A549 (cell line): ENCODE measurements around the gene C17orf107. TPM values are rescaled to one million over a fixed set of nuclear protein-coding genes. Genes with fewer than 3 reads are reported as not detected.

ENCODE experiments used
- ATAC-seq, 2 experiments: fragments of 200-7000 bp in 1 of 2; fragments of >200 bp in 1 of 2; cut with Nextera tagmentation in 1 of 2; cut with Tn5 transposase in 1 of 2; 3 replicates each; pipeline versions ENCODE4 v1.8.0 to v1.9.1; 2018 to 2020; ENCODE audit warnings: mild to moderate bottlenecking in 1 of 2, moderate library complexity in 1 of 2
- CTCF ChIA-PET: fragments of 300-600 bp; sonication (Branson Sonifier 250); formaldehyde crosslinking; extraction: SDS; loops from one replicate; lab custom pipeline; 2021; ENCODE audit warnings: antibody characterized with exemption, inconsistent platforms; lab: Yijun Ruan, JAX
- POLR2A ChIA-PET: fragments of 350-600 bp; formaldehyde crosslinking; extraction: SDS; loops from one replicate; lab custom pipeline; 2021; ENCODE audit warnings: antibody characterized with exemption, inconsistent platforms; lab: Yijun Ruan, JAX
- DNase-seq, 2 experiments: peaks; one replicate each; pipeline versions ENCODE4 v3.0.0 to v3.0.0-alpha.2; 2011 to 2016; ENCODE audit warnings: low read depth in 1 of 2, low spot score in 1 of 2
- FAIRE-seq: peaks from 2 replicates; lab custom pipeline; 2011; peaks lifted over from hg19 to GRCh38; lab: Jason Lieb, UNC
- H3K27ac ChIP-seq, 2 experiments: fragments of >200 bp; sonication (Bioruptor Twin); formaldehyde crosslinking; 3 replicates each; pipeline ENCODE4 v1.5.1; 2016 to 2017
- H3K4me1 ChIP-seq: fragments of >200 bp; sonication (Bioruptor Twin); formaldehyde crosslinking; 3 replicates; pipeline ENCODE4 v1.6.1; 2016
- H3K4me2 ChIP-seq: fragments of >200 bp; sonication (Bioruptor Twin); formaldehyde crosslinking; 3 replicates; pipeline ENCODE4 v1.6.1; 2016
- H3K4me3 ChIP-seq: fragments of >200 bp; sonication (Bioruptor Twin); formaldehyde crosslinking; 3 replicates; pipeline ENCODE4 v1.5.1; 2016
- H3K9me3 ChIP-seq: fragments of >200 bp; sonication (Bioruptor Twin); formaldehyde crosslinking; 3 replicates; pipeline ENCODE4 v1.6.1; 2016
- BHLHE40 ChIP-seq: IDR thresholded peaks from 2 replicates; pipeline ENCODE4 v1.6.1; 2012; ENCODE audit warnings: low read depth, low read length, inconsistent platforms
- CHD2 ChIP-seq: fragments of 150-350 bp; IDR thresholded peaks from 2 replicates; pipeline ENCODE4 v1.6.1; 2014; ENCODE audit warnings: low read length; ENCODE audit not compliant: partially characterized antibody
- ESRRA ChIP-seq: fragments of 150-350 bp; IDR thresholded peaks from 2 replicates; pipeline ENCODE4 v1.6.1; 2014; ENCODE audit warnings: mild to moderate bottlenecking, low read length, borderline replicate concordance
- FOSL2 ChIP-seq, 2 experiments: fragments of 450-650 bp in 1 of 2; fragments of >200 bp in 1 of 2; sonication (Bioruptor Twin) in 1 of 2; formaldehyde crosslinking; IDR thresholded peaks; 2 replicates each; pipeline versions ENCODE4 v1.5.0 to v1.6.1; 2016 to 2020; ENCODE audit warnings: mild to moderate bottlenecking in 1 of 2, moderate library complexity in 1 of 2
- FOXS1 ChIP-seq: fragments of 250-450 bp; sonication (Bioruptor Pico); IDR thresholded peaks from 2 replicates; pipeline ENCODE4 v1.5.0; 2020; ENCODE audit warnings: mild to moderate bottlenecking, moderate library complexity
- HDAC2 ChIP-seq: fragments of 200-600 bp; sonication (generic); IDR thresholded peaks from 2 replicates; pipeline ENCODE4 v1.6.1; 2016
- HMGXB4 ChIP-seq: fragments of 250-450 bp; sonication (Bioruptor Pico); IDR thresholded peaks from 2 replicates; pipeline ENCODE4 v1.5.0; 2021; ENCODE audit warnings: mild to moderate bottlenecking, moderate library complexity, borderline replicate concordance
- HOXA7 ChIP-seq: fragments of 250-450 bp; sonication (Bioruptor Pico); IDR thresholded peaks from 2 replicates; pipeline ENCODE4 v1.5.0; 2020; ENCODE audit warnings: mild to moderate bottlenecking, moderate library complexity
- HOXB13 ChIP-seq: fragments of 250-450 bp; sonication (Bioruptor Pico); IDR thresholded peaks from 2 replicates; pipeline ENCODE4 v1.5.0; 2020; ENCODE audit warnings: low read depth, mild to moderate bottlenecking, moderate library complexity
- JUN ChIP-seq, 2 experiments: fragments of >200 bp; sonication (Bioruptor Twin); formaldehyde crosslinking; IDR thresholded peaks; 2 replicates in 1 of 2; 3 replicates in 1 of 2; pipeline ENCODE4 v1.6.1; 2016 to 2017
- KDM5A ChIP-seq: fragments of 200-600 bp; sonication (generic); IDR thresholded peaks from 2 replicates; pipeline ENCODE4 v1.6.1; 2016; ENCODE audit warnings: antibody characterized with exemption, mild to moderate bottlenecking
- MAFK ChIP-seq: fragments of 450-650 bp; IDR thresholded peaks from 2 replicates; pipeline ENCODE4 v1.6.1; 2014; ENCODE audit not compliant: partially characterized antibody
- MAZ ChIP-seq: fragments of 150-350 bp; IDR thresholded peaks from 2 replicates; pipeline ENCODE4 v1.6.1; 2014; ENCODE audit warnings: antibody characterized with exemption, low read depth, low read length, borderline replicate concordance
- MYC ChIP-seq: IDR thresholded peaks from 2 replicates; pipeline ENCODE4 v1.6.1; 2012; ENCODE audit warnings: mild to moderate bottlenecking, inconsistent platforms, low read length, improper control_type of control experiment, borderline replicate concordance
- NFE2L2 ChIP-seq: fragments of 150-350 bp; conservative IDR thresholded peaks from 2 replicates; pipeline ENCODE4 v1.6.1; 2014; ENCODE audit warnings: low read length
- NR3C1 ChIP-seq: fragments of >200 bp; sonication (Bioruptor Twin); formaldehyde crosslinking; IDR thresholded peaks from 3 replicates; pipeline ENCODE4 v1.6.1; 2017
- PBX3 ChIP-seq: IDR thresholded peaks from 2 replicates; pipeline ENCODE4 v1.6.1; 2012
- POLR2AphosphoS2 ChIP-seq: conservative IDR thresholded peaks from 2 replicates; pipeline ENCODE4 v1.6.1; 2012; ENCODE audit warnings: low read length, improper control_type of control experiment, inconsistent platforms
- RCOR1 ChIP-seq: fragments of 150-350 bp; IDR thresholded peaks from 2 replicates; pipeline ENCODE4 v1.6.1; 2014; ENCODE audit warnings: antibody characterized with exemption, low read length, low read depth
- SREBF2 ChIP-seq: fragments of 450-650 bp; IDR thresholded peaks from 2 replicates; pipeline ENCODE4 v1.6.1; 2014; ENCODE audit warnings: mild to moderate bottlenecking, moderate library complexity
- TFCP2L1 ChIP-seq: fragments of 250-450 bp; sonication (Bioruptor Pico); IDR thresholded peaks from 2 replicates; pipeline ENCODE4 v1.5.0; 2021; ENCODE audit warnings: mild to moderate bottlenecking
- USF2 ChIP-seq: fragments of 450-650 bp; IDR thresholded peaks from 2 replicates; pipeline ENCODE4 v1.6.1; 2014; ENCODE audit warnings: antibody characterized with exemption
- ZFP36 ChIP-seq: fragments of 450-650 bp; IDR thresholded peaks from 2 replicates; pipeline ENCODE4 v1.6.1; 2014; ENCODE audit warnings: borderline replicate concordance; ENCODE audit not compliant: partially characterized antibody
- ZNF302 ChIP-seq: fragments of 250-450 bp; sonication (Bioruptor Pico); IDR thresholded peaks from 2 replicates; pipeline ENCODE4 v1.9.0; 2021; ENCODE audit warnings: inconsistent platforms, mild to moderate bottlenecking, moderate library complexity
- WGBS: methylation state at CpG from one replicate; pipeline ENCODE4 v1.1.6; 2017; ENCODE audit errors: missing lambda C conversion rate; 5-methylcytosine and 5-hydroxymethylcytosine counted together
- polyA plus RNA-seq, 4 experiments: library from polyadenylated mRNA; depleted of rRNA in 3 of 4; stranded (reverse); fragments of >200 nt; fragmentation: RNase III in 1 of 4; extraction: RNeasy Plus Mini Kit Qiagen cat#74134 plus additional on column Dnase treatment in 1 of 4; gene quantifications; 2 replicates in 3 of 4; 3 replicates in 1 of 4; pipeline ENCODE4 v1.2.3, GENCODE V29; 2011 to 2017
- TF ChIP-seq, protein P1 (sequence below): fragments of 250-450 bp; sonication (Bioruptor Pico); IDR thresholded peaks from 2 replicates; pipeline ENCODE4 v1.5.0; 2020; ENCODE audit warnings: low read depth, mild to moderate bottlenecking, moderate library complexity
- TF ChIP-seq, protein P2 (sequence below): IDR thresholded peaks from 2 replicates; pipeline ENCODE4 v1.6.1; 2012; ENCODE audit warnings: low read depth, borderline replicate concordance

C17orf107 gene
- polyA plus RNA-seq, 2 of the 4 experiments (the other 2 are of a cell fraction), result 0.13 to 0.30 TPM

- no peaks in the 10 kb centered on the region for H3K4me1 ChIP-seq
- no peak overlapping the region for H3K4me2 ChIP-seq
- ChIA-PET CTCF (interaction anchor here (1.1 to 14.1 kb wide), 10 partner anchors 10 to 325 kb away, joined by 3 to 271 read pairs (median 44); partner anchors contain the start of genes ARRB2, C17orf107, CHRNE and GLTPD2), POLR2A (interaction anchor here (0.5 to 1.6 kb wide), 2 partner anchors 160 to 429 kb away, joined by 3 to 4 read pairs; partner anchors contain the start of gene MED11)
- no peak for ATAC-seq
- no peak for FAIRE-seq
- no peak for DNase-seq
- H3K4me3 ChIP-seq, result no peak overlapping the region
- H3K9me3 ChIP-seq, result no peaks in the 10 kb centered on the region
- WGBS, result 90% methylated on average over 38 of the region's 42 CpGs
- no peak for TF ChIP-seq FOSL2 (IDR thresholded peaks at IDR 0.05)
- TF ChIP-seq FOSL2 (CRISPR knock-in tag; IDR thresholded peaks at IDR 0.05), result no peak
- TF ChIP-seq MAZ, result no peak
- no peak for TF ChIP-seq JUN (IDR thresholded peaks at IDR 0.05)
- TF ChIP-seq ESRRA, result no peak
- no peak for TF ChIP-seq PBX3
- no peak for TF ChIP-seq TFCP2L1 (CRISPR knock-in tag)
- TF ChIP-seq RCOR1, result no peak
- no peak for TF ChIP-seq HDAC2
- no peak for TF ChIP-seq ZNF302 (CRISPR knock-in tag)
- TF ChIP-seq, protein P1, sequence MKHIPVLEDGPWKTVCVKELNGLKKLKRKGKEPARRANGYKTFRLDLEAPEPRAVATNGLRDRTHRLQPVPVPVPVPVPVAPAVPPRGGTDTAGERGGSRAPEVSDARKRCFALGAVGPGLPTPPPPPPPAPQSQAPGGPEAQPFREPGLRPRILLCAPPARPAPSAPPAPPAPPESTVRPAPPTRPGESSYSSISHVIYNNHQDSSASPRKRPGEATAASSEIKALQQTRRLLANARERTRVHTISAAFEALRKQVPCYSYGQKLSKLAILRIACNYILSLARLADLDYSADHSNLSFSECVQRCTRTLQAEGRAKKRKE (CRISPR knock-in tag), result no peak
- no peak for TF ChIP-seq HOXB13 (CRISPR knock-in tag)
- no peak for TF ChIP-seq NR3C1
- TF ChIP-seq, all 56 proteins: peak for 0
- H3K27ac ChIP-seq, result no peak overlapping the region
These were observed 7.6 kb upstream of the C17orf107 start for GRCh38 chr17:4891411-4892410.

DNA sequence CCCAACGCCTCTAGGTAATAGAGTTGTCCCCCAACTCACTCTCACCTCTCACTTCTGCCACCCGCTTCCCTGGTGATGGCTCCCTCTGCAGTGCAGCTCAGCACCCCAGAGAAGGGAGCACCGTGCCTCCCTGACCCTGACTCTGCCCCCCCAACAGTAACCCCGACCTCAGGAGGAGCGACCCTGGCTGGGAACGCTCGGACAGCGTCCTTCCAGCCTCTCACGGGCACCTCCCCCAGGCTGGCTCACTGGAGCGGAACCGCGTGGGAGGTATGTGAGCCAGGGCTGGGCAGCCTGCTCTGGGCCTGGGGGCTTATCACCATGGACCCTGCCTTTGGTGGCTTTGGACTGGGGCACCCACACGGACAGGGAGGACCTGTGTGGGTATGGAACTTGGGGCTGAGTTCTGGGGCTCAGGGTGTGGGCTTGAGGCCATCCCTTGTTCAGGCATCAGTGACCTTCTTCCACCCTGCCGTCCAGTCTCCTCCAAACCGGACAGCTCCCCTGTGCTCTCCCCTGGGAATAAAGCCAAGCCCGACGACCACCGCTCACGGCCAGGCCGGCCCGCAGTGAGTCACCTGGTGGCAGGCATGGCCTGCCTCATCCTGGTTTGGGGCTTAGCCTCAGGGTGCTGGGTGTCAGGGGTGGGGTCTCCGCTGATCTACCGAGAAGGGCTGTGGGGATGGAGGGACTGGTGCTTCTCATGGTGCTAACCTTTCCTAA lies 6.7 kb upstream of the C17orf107 start:
- Histone ChIP-seq H3K4me1 (no peaks in the 10 kb centered on the region), H3K4me2 (no peak overlapping the region), H3K4me3 (no peak overlapping the region), H3K27ac (no peak overlapping the region), H3K9me3 (no peaks in the 10 kb centered on the region)
- POLR2A ChIA-PET, result no interaction called here
- FAIRE-seq (no peak), ATAC-seq (no peak), DNase-seq (no peak)
- CTCF ChIA-PET, result interaction anchor here (0.6 to 14.1 kb wide), 7 partner anchors 9 to 185 kb away, joined by 3 to 271 read pairs (median 56); partner anchors contain the start of genes ARRB2, C17orf107, CHRNE and GLTPD2
- TF ChIP-seq POLR2AphosphoS2 (no peak), HMGXB4 (CRISPR knock-in tag) (no peak), MYC (no peak), TFCP2L1 (CRISPR knock-in tag) (no peak), MAZ (no peak), ZFP36 (no peak), CHD2 (no peak), MAFK (no peak), SREBF2 (no peak), KDM5A (no peak), NFE2L2 (no peak), HOXA7 (CRISPR knock-in tag) (no peak), BHLHE40 (no peak), FOXS1 (no peak), USF2 (no peak)
- TF ChIP-seq, protein P2, sequence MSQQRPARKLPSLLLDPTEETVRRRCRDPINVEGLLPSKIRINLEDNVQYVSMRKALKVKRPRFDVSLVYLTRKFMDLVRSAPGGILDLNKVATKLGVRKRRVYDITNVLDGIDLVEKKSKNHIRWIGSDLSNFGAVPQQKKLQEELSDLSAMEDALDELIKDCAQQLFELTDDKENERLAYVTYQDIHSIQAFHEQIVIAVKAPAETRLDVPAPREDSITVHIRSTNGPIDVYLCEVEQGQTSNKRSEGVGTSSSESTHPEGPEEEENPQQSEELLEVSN, result no peak
- TF ChIP-seq, protein P1 (CRISPR knock-in tag), result no peak
- 83% methylated on average over 13 of the region's 23 CpGs for WGBS
